ENCODE results near the gene MRGPRX3. TPM values are rescaled to one million over a fixed set of nuclear protein-coding genes. Genes with fewer than 3 reads are reported as not detected.

MRGPRX3 gene
- total and polyA plus RNA-seq, 2 of the 4 experiments (the other 2 are of a cell fraction): not detected

DNA sequence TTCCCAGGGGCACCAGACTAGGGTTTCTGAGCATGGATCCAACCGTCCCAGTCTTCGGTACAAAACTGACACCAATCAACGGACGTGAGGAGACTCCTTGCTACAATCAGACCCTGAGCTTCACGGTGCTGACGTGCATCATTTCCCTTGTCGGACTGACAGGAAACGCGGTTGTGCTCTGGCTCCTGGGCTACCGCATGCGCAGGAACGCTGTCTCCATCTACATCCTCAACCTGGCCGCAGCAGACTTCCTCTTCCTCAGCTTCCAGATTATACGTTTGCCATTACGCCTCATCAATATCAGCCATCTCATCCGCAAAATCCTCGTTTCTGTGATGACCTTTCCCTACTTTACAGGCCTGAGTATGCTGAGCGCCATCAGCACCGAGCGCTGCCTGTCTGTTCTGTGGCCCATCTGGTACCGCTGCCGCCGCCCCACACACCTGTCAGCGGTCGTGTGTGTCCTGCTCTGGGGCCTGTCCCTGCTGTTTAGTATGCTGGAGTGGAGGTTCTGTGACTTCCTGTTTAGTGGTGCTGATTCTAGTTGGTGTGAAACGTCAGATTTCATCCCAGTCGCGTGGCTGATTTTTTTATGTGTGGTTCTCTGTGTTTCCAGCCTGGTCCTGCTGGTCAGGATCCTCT lies 41.0 kb downstream of the MRGPRX3 start:
- ChIA-PET CTCF (no interaction called here), POLR2A (ENCODE audit: unreplicated experiment) (no interaction called here)
- in situ Hi-C loops (cut with MboI; ENCODE audit: low sequenced_read_pairs) (no loop called here), dilution Hi-C loops (cut with HindIII; ENCODE audit: low sequenced_read_pairs, unreplicated experiment) (no loop called here), intact Hi-C loops (cut with micrococcal nuclease) (no loop called here)
- Histone ChIP-seq H2AK9ac (replicated peaks; ENCODE audit: low read depth, low read length, poor library complexity) (no peak overlapping the region), H4K20me1 (ENCODE audit: insufficient read depth, low read length) (no peaks in the 10 kb centered on the region), H4K8ac (ENCODE audit: low read depth in 2 of 2, low read length in 2 of 2) (no peak overlapping the region), H2BK5ac (ENCODE audit: low read depth, low read length, poor library complexity, severe bottlenecking) (no peak overlapping the region), H3K27ac (ENCODE audit: insufficient read depth, low read length) (no peak overlapping the region), H3K9me3 (ENCODE audit: control insufficient read depth, insufficient read depth, low read length) (no peaks in the 10 kb centered on the region), H3K79me1 (ENCODE audit: low read depth in 1 of 2, low read length in 2 of 2) (no peaks in the 10 kb centered on the region), H2BK15ac (ENCODE audit: low read depth, low read length) (no peak overlapping the region), H3K27me3 (ENCODE audit: control insufficient read depth, insufficient read depth, low read length) (no peaks in the 10 kb centered on the region), H3K14ac (replicated peaks; ENCODE audit: low read depth, low read length) (no peak overlapping the region), H3K9ac (ENCODE audit: low read depth, low read length) (no peak overlapping the region), H3K36me3 (ENCODE audit: control insufficient read depth, insufficient read depth, low read length) (no peaks in the 10 kb centered on the region), H3K4ac (ENCODE audit: low read depth, low read length) (no peak overlapping the region), H3K23ac (ENCODE audit: low read depth, low read length) (no peak overlapping the region), H2AFZ (replicated peaks; ENCODE audit: low read length, poor library complexity) (no peak overlapping the region), H3K56ac (ENCODE audit: extremely low read depth, insufficient read depth, low read length) (no peak overlapping the region), H2AK5ac (ENCODE audit: low read depth, low read length) (no peak overlapping the region), H4K91ac (ENCODE audit: insufficient read depth, low read depth, low read length) (no peak overlapping the region), H3K4me3 (ENCODE audit: insufficient read depth, low read depth, low read length) (no peak overlapping the region), H3K4me1 (ENCODE audit: control insufficient read depth, insufficient read depth, low read length) (no peaks in the 10 kb centered on the region), H3K9me1 (ENCODE audit: insufficient read depth, low read length) (no peaks in the 10 kb centered on the region), H2BK20ac (ENCODE audit: low read depth, low read length) (no peak overlapping the region), H3K18ac (ENCODE audit: low read depth, low read length) (no peak overlapping the region), H3K4me2 (ENCODE audit: low read depth, low read length) (no peak overlapping the region), H4K5ac (ENCODE audit: low read depth, low read length) (no peak overlapping the region), H2BK120ac (ENCODE audit: low read depth, low read length) (no peak overlapping the region)
- 90% methylated on average over 12 of the region's 28 CpGs; no CpG with 5 or more reads in 1 of the 2 experiments for WGBS, 2 experiments (ENCODE audit: extremely low coverage in 2 of 2, insufficient read length in 1 of 2)
- no TSS peak for BruUV-seq (replicated peaks)
- TF ChIP-seq, protein P1, sequence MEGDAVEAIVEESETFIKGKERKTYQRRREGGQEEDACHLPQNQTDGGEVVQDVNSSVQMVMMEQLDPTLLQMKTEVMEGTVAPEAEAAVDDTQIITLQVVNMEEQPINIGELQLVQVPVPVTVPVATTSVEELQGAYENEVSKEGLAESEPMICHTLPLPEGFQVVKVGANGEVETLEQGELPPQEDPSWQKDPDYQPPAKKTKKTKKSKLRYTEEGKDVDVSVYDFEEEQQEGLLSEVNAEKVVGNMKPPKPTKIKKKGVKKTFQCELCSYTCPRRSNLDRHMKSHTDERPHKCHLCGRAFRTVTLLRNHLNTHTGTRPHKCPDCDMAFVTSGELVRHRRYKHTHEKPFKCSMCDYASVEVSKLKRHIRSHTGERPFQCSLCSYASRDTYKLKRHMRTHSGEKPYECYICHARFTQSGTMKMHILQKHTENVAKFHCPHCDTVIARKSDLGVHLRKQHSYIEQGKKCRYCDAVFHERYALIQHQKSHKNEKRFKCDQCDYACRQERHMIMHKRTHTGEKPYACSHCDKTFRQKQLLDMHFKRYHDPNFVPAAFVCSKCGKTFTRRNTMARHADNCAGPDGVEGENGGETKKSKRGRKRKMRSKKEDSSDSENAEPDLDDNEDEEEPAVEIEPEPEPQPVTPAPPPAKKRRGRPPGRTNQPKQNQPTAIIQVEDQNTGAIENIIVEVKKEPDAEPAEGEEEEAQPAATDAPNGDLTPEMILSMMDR (conservative IDR thresholded peaks at IDR 0.05; ENCODE audit: low read depth, low read length): no peak
- TF ChIP-seq RFX5 (IDR thresholded peaks at IDR 0.05; ENCODE audit: low read depth, low read length) (no peak), MAFK (IDR thresholded peaks at IDR 0.05; ENCODE audit: low read depth, low read length) (no peak), NFE2L2 (IDR thresholded peaks at IDR 0.05; ENCODE audit: low read depth, low read length) (no peak), MAZ (IDR thresholded peaks at IDR 0.05; ENCODE audit: borderline replicate concordance, low read depth, low read length) (no peak), CHD1 (IDR thresholded peaks at IDR 0.05; ENCODE audit: low read depth, low read length) (no peak), SMC3 (IDR thresholded peaks at IDR 0.05; ENCODE audit: low read depth, low read length) (no peak), MXI1 (IDR thresholded peaks at IDR 0.05; ENCODE audit: borderline replicate concordance, low read depth, low read length) (no peak), POLR2A (IDR thresholded peaks at IDR 0.05; ENCODE audit: low read depth, low read length) (no peak), RAD21 (IDR thresholded peaks at IDR 0.05; ENCODE audit: low read length) (no peak), RCOR1 (IDR thresholded peaks at IDR 0.05; ENCODE audit: insufficient replicate concordance, low read length) (no peak), FOS (IDR thresholded peaks at IDR 0.05; ENCODE audit: low read depth, low read length) (no peak)
- TF ChIP-seq, protein P2, sequence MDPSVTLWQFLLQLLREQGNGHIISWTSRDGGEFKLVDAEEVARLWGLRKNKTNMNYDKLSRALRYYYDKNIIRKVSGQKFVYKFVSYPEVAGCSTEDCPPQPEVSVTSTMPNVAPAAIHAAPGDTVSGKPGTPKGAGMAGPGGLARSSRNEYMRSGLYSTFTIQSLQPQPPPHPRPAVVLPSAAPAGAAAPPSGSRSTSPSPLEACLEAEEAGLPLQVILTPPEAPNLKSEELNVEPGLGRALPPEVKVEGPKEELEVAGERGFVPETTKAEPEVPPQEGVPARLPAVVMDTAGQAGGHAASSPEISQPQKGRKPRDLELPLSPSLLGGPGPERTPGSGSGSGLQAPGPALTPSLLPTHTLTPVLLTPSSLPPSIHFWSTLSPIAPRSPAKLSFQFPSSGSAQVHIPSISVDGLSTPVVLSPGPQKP (IDR thresholded peaks at IDR 0.05; ENCODE audit: borderline replicate concordance, low read depth, low read length): no peak
- DNase-seq: no peak
- no peak for ATAC-seq (ENCODE audit: low read depth)

Measured in IMR-90 (cell line).